GM12872 (cell line): ENCODE results near the gene NCOA4.

Experiments
- CTCF ChIP-seq: IDR thresholded peaks from 3 replicates; pipeline ENCODE4 v1.5.1; 2011; ENCODE audit warnings: low read depth, mild to moderate bottlenecking, low read length, moderate library complexity; ENCODE audit not compliant: insufficient read depth

The NCOA4 gene

DNA sequence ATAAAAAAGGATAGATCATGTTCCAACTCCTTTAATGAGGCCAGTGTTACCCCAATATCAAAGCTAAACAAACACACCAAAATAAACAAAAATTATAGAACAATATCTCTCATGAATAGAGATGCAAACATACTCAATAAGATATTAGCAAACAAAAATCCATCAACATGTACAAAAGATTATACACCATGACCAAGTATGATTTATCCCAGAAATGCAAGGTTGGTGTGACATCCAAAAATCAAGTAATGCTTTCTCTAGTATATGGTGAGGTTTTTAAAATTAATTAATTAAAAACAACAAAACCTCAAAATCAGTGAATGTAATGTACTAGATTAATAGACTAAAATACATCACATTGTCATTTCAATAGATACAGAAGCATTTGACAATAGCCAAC is 26.6 kb upstream of the NCOA4 start:
- no peak for TF ChIP-seq CTCF

DNA sequence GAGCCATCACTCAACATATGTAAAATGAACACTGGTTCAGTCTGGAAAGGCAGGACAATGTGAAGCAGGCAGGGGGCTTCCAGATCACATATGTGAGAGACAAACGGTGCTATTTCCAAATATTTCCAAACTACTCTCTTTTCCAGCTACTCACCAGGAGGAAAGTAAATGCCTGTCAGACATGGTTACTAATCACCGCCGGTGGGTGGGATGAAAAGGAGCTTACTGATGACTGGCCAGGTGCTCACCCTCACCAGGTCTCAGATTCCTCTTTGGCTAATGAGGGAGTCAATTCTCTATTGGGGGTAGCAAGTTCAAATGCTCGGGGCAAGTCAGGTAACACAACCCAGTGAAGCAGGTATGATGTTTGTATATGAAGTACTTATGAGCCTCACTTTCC is 25.3 kb upstream of the NCOA4 start:
- TF ChIP-seq CTCF = no peak

- no peak for TF ChIP-seq CTCF
Measured at GRCh38 chr10:46053534-46054434, 23.4 kb upstream of the NCOA4 start.

- TF ChIP-seq CTCF = no peak
Measured at GRCh38 chr10:46052791-46053375, 22.5 kb upstream of the NCOA4 start.

DNA sequence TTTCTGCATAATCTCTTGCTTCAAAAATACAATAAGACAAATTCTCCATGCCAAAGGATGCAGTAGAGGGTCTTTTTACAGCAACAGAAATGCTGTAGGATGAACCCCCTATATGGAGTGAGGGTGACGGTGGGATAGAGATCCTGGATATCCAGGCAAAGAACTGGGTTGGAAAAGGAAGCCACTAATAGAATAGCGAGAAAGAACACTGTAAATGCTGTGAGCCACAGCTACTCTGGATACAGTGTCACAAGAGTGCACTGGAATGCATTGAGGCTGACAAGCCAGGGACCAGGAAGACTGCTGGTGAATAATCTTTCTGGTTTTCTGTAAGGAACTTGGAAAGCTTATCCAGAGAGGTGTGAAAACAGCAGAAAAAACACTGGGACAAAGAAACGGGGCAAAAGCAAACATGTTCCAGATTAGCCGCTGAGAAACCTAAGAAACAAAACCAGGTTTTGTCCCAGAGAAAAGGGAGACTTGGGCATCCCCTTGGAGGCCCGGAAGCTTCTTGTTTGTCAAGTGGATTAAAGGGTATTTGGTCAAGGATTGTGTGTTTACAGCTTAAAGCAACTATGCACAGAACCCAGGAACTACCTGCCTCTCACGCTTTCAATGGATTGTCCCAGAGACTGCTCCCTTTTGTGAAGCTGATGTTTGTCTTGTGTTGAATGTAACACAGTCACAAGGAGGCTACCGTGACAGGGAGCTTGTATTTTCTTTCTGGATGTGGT is 21.8 kb upstream of the NCOA4 start:
- TF ChIP-seq CTCF = no peak

- TF ChIP-seq CTCF = no peak
Measured at GRCh38 chr10:46050941-46051623, 20.7 kb upstream of the NCOA4 start.

- no peak for TF ChIP-seq CTCF
Measured at GRCh38 chr10:46048152-46048551, 17.7 kb upstream of the NCOA4 start.
